GM23338 (cell line): Measurements from ENCODE around the gene PIP.

ENCODE experiments used
- CREB1 ChIP-seq: fragments of 250-450 bp; sonication (Bioruptor Pico); IDR thresholded peaks from 2 replicates; pipeline ENCODE4 v1.5.0; 2020; ENCODE audit warnings: low read depth, mild to moderate bottlenecking, moderate library complexity
- EZH2 ChIP-seq: fragments of 200-600 bp; sonication (generic); IDR thresholded peaks from one replicate; pipeline ENCODE4 v1.8.0; 2017; ENCODE audit warnings: antibody characterized with exemption, mild to moderate bottlenecking, low read depth; ENCODE audit not compliant: unreplicated experiment
- EZH2phosphoT487 ChIP-seq: fragments of 200-600 bp; sonication (generic); IDR thresholded peaks from one replicate; pipeline ENCODE4 v1.8.1; 2018; ENCODE audit warnings: antibody characterized with exemption; ENCODE audit not compliant: unreplicated experiment
- JUNB ChIP-seq: IDR thresholded peaks from one replicate; pipeline ENCODE4 v1.6.1; 2016; ENCODE audit warnings: antibody characterized with exemption; ENCODE audit not compliant: unreplicated experiment
- POLR2AphosphoS5 ChIP-seq: IDR thresholded peaks from 2 replicates; pipeline ENCODE4 v1.6.1; 2016; ENCODE audit warnings: antibody characterized with exemption, low read depth
- STAT1 ChIP-seq: IDR thresholded peaks from one replicate; pipeline ENCODE4 v1.6.1; 2016; ENCODE audit warnings: antibody characterized with exemption; ENCODE audit not compliant: unreplicated experiment
- TF ChIP-seq, protein P1 (sequence below), 2 experiments: fragments of 200-600 bp in 1 of 2; sonication (generic) in 1 of 2; conservative IDR thresholded peaks; 2 replicates each; pipeline versions ENCODE4 v1.5.1 to v1.6.1; 2016 to 2017; ENCODE audit warnings: antibody characterized with exemption in 2 of 2, low read depth in 2 of 2, mild to moderate bottlenecking in 2 of 2, moderate library complexity in 1 of 2
- TF ChIP-seq, protein P2 (sequence below): IDR thresholded peaks from one replicate; pipeline ENCODE4 v1.6.1; 2018; ENCODE audit warnings: antibody characterized with exemption; ENCODE audit not compliant: unreplicated experiment
- TF ChIP-seq, protein P3 (sequence below): IDR thresholded peaks from 2 replicates; pipeline ENCODE4 v1.6.1; 2016; ENCODE audit warnings: antibody characterized with exemption

DNA sequence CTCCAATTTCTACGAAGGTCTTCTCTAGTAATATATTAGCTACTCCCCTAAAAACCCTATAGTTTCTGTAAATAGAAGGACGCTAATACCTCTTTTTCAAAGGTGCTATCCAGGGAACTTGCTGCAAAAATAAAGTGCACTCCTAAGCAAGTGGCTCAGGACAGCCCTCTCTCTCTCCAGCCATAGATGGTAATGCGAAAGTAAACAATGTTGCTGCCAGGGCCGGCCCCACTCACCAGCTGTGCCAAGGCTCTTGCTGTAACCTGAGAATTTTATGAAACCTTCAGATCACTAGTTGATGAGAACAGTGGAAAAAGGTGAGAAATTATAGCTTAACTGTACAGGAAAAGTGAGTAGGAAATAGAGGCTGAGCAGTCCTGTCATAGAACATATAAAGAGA, 40.5 kb downstream of the PIP start:
- TF ChIP-seq, protein P1, sequence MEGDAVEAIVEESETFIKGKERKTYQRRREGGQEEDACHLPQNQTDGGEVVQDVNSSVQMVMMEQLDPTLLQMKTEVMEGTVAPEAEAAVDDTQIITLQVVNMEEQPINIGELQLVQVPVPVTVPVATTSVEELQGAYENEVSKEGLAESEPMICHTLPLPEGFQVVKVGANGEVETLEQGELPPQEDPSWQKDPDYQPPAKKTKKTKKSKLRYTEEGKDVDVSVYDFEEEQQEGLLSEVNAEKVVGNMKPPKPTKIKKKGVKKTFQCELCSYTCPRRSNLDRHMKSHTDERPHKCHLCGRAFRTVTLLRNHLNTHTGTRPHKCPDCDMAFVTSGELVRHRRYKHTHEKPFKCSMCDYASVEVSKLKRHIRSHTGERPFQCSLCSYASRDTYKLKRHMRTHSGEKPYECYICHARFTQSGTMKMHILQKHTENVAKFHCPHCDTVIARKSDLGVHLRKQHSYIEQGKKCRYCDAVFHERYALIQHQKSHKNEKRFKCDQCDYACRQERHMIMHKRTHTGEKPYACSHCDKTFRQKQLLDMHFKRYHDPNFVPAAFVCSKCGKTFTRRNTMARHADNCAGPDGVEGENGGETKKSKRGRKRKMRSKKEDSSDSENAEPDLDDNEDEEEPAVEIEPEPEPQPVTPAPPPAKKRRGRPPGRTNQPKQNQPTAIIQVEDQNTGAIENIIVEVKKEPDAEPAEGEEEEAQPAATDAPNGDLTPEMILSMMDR (conservative IDR thresholded peaks at IDR 0.05; ENCODE audit: low read depth in 2 of 2), result no peak
- TF ChIP-seq POLR2AphosphoS5 (no peak), EZH2phosphoT487 (no peak), EZH2 (no peak), JUNB (no peak), CREB1 (CRISPR knock-in tag) (no peak), STAT1 (no peak)
- TF ChIP-seq, protein P2, sequence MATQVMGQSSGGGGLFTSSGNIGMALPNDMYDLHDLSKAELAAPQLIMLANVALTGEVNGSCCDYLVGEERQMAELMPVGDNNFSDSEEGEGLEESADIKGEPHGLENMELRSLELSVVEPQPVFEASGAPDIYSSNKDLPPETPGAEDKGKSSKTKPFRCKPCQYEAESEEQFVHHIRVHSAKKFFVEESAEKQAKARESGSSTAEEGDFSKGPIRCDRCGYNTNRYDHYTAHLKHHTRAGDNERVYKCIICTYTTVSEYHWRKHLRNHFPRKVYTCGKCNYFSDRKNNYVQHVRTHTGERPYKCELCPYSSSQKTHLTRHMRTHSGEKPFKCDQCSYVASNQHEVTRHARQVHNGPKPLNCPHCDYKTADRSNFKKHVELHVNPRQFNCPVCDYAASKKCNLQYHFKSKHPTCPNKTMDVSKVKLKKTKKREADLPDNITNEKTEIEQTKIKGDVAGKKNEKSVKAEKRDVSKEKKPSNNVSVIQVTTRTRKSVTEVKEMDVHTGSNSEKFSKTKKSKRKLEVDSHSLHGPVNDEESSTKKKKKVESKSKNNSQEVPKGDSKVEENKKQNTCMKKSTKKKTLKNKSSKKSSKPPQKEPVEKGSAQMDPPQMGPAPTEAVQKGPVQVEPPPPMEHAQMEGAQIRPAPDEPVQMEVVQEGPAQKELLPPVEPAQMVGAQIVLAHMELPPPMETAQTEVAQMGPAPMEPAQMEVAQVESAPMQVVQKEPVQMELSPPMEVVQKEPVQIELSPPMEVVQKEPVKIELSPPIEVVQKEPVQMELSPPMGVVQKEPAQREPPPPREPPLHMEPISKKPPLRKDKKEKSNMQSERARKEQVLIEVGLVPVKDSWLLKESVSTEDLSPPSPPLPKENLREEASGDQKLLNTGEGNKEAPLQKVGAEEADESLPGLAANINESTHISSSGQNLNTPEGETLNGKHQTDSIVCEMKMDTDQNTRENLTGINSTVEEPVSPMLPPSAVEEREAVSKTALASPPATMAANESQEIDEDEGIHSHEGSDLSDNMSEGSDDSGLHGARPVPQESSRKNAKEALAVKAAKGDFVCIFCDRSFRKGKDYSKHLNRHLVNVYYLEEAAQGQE, result no peak
- TF ChIP-seq, protein P3, sequence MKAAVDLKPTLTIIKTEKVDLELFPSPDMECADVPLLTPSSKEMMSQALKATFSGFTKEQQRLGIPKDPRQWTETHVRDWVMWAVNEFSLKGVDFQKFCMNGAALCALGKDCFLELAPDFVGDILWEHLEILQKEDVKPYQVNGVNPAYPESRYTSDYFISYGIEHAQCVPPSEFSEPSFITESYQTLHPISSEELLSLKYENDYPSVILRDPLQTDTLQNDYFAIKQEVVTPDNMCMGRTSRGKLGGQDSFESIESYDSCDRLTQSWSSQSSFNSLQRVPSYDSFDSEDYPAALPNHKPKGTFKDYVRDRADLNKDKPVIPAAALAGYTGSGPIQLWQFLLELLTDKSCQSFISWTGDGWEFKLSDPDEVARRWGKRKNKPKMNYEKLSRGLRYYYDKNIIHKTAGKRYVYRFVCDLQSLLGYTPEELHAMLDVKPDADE, result no peak
